Panc1 (cell line): ENCODE data around the gene USP40.

Experiments
- CTCF ChIP-seq: fragments of 450-650 bp; IDR thresholded peaks from 2 replicates; pipeline ENCODE4 v1.5.1; 2017; ENCODE audit warnings: mild to moderate bottlenecking
- POLR2AphosphoS5 ChIP-seq: IDR thresholded peaks from 2 replicates; pipeline ENCODE4 v1.6.1; 2012; ENCODE audit warnings: mild to moderate bottlenecking, low read depth, low read length, moderate library complexity
- REST ChIP-seq, 2 experiments: IDR thresholded peaks; 2 replicates each; pipeline ENCODE4 v1.6.1; 2011 to 2012; ENCODE audit warnings: low read depth in 2 of 2, control low read depth in 1 of 2, low read length in 1 of 2, mild to moderate bottlenecking in 1 of 2, moderate library complexity in 1 of 2; ENCODE audit not compliant: insufficient read depth in 1 of 2
- SIN3A ChIP-seq: IDR thresholded peaks from 2 replicates; pipeline ENCODE4 v1.6.1; 2012; ENCODE audit warnings: low read depth, mild to moderate bottlenecking, low read length, moderate library complexity, borderline replicate concordance; ENCODE audit not compliant: insufficient read depth

GRCh38 chr2:233450864-233451575, 115.6 kb downstream of the USP40 start:
- TF ChIP-seq CTCF (no peak), POLR2AphosphoS5 (no peak), REST (IDR thresholded peaks at IDR 0.05; ENCODE audit: insufficient read depth in 1 of 2, low read depth in 2 of 2, low read length in 1 of 2) (no peak), SIN3A (no peak)
